ENCODE results near the gene ATP12A.
"Not testable (repeated sequence)": the region's sequence is repeated elsewhere in the genome, so short reads cannot be mapped to it uniquely, and the experiment has no call there.

The ATP12A gene

GRCh38 chr13:24692561-24692960 is 12.4 kb downstream of the ATP12A start:
- DNase-seq, result no peak

GRCh38 chr13:24693862-24694471 is 13.8 kb downstream of the ATP12A start:
- DNase-seq, result peak; percentile 74

GRCh38 chr13:24694907-24695306 is 14.7 kb downstream of the ATP12A start:
- DNase-seq, result no peak

- DNase-seq, result no peak
These were observed 18.5 kb downstream of the ATP12A start for GRCh38 chr13:24698686-24699085.

GRCh38 chr13:24699541-24699940 is 19.3 kb downstream of the ATP12A start:
- no peak for DNase-seq

- DNase-seq, result no peak
These were observed 20.3 kb downstream of the ATP12A start for GRCh38 chr13:24700539-24700938.

- no peak for DNase-seq
These were observed 26.8 kb downstream of the ATP12A start for GRCh38 chr13:24706886-24707585.

- peak; percentile 92 for DNase-seq
These were observed 29.1 kb downstream of the ATP12A start for GRCh38 chr13:24709186-24709913.

- no peak for DNase-seq
These were observed 32.8 kb downstream of the ATP12A start for GRCh38 chr13:24713022-24713421.

GRCh38 chr13:24716011-24716410 is 35.8 kb downstream of the ATP12A start:
- DNase-seq, result peak; percentile 15

GRCh38 chr13:24716446-24716845 is 36.2 kb downstream of the ATP12A start:
- no peak for DNase-seq

- DNase-seq, result no peak
These were observed 37.0 kb downstream of the ATP12A start for GRCh38 chr13:24717217-24717616.

- no peak for DNase-seq
These were observed 38.2 kb downstream of the ATP12A start for GRCh38 chr13:24718192-24718965.

GRCh38 chr13:24719139-24719538 is 38.9 kb downstream of the ATP12A start:
- no peak for DNase-seq

- DNase-seq, result no peak
These were observed 43.0 kb downstream of the ATP12A start for GRCh38 chr13:24723206-24723605.

- DNase-seq, result no peak
These were observed 44.5 kb downstream of the ATP12A start for GRCh38 chr13:24724714-24725113.

- DNase-seq, result no peak
These were observed 45.2 kb downstream of the ATP12A start for GRCh38 chr13:24725379-24725778.

GRCh38 chr13:24727731-24728601 is 47.8 kb downstream of the ATP12A start:
- peak; percentile 73 for DNase-seq

GRCh38 chr13:24730873-24731567 is 50.8 kb downstream of the ATP12A start:
- not testable (repeated sequence) for DNase-seq

GRCh38 chr13:24734950-24735349 is 54.7 kb downstream of the ATP12A start:
- DNase-seq, result no peak

GRCh38 chr13:24737042-24737441 is 56.8 kb downstream of the ATP12A start:
- no peak for DNase-seq
